Neuronal stem cell (in vitro differentiated cells): ENCODE results near the gene CHD5.

Source experiments
- DNase-seq: peaks from one replicate; pipeline ENCODE4 v3.0.0-alpha.2; 2013; ENCODE audit warnings: low spot score
- H2AFZ ChIP-seq: one replicate; pipeline ENCODE4 v1.6.1; 2013; ENCODE audit warnings: mild to moderate bottlenecking, low read length, inconsistent platforms
- H2AK5ac ChIP-seq: 2 replicates; pipeline ENCODE4 v1.6.1; 2013; ENCODE audit warnings: low read depth, mild to moderate bottlenecking, inconsistent platforms, low read length, moderate library complexity, mixed read lengths
- H2BK120ac ChIP-seq: 2 replicates; pipeline ENCODE4 v1.6.1; 2013; ENCODE audit warnings: low read depth, mild to moderate bottlenecking, inconsistent platforms, low read length, moderate library complexity, mixed read lengths
- H2BK12ac ChIP-seq: one replicate; pipeline ENCODE4 v1.6.1; 2013; ENCODE audit warnings: low read length, inconsistent platforms
- H2BK15ac ChIP-seq: 2 replicates; pipeline ENCODE4 v1.6.1; 2013; ENCODE audit warnings: mild to moderate bottlenecking, low read length, inconsistent platforms, mixed read lengths
- H2BK5ac ChIP-seq: one replicate; pipeline ENCODE4 v1.6.1; 2013; ENCODE audit warnings: inconsistent platforms, mild to moderate bottlenecking, low read length, moderate library complexity
- H3K14ac ChIP-seq: one replicate; pipeline ENCODE4 v1.6.1; 2013; ENCODE audit warnings: low read length, inconsistent platforms
- H3K18ac ChIP-seq: 2 replicates; pipeline ENCODE4 v1.6.1; 2013; ENCODE audit warnings: low read length, inconsistent platforms
- H3K23ac ChIP-seq: 2 replicates; pipeline ENCODE4 v1.6.1; 2013; ENCODE audit warnings: low read depth, mild to moderate bottlenecking, mixed read lengths, low read length, inconsistent platforms; ENCODE audit not compliant: poor library complexity
- H3K27ac ChIP-seq: replicated peaks from 3 replicates; pipeline ENCODE4 v1.5.1; 2013; ENCODE audit warnings: low read length, inconsistent platforms
- H3K27me3 ChIP-seq, 3 experiments: 2 replicates each; pipeline ENCODE4 v1.6.1; 2013; ENCODE audit warnings: low read length in 3 of 3, mild to moderate bottlenecking in 2 of 3, inconsistent platforms in 1 of 3, low read depth in 1 of 3, mixed read lengths in 1 of 3, moderate library complexity in 1 of 3; ENCODE audit not compliant: control insufficient read depth in 3 of 3, insufficient read depth in 3 of 3
- H3K36me3 ChIP-seq, 2 donors: replicated peaks in 1 of 2; 2 replicates each; pipeline ENCODE4 v1.6.1; 2013; ENCODE audit warnings: low read length in 2 of 2; ENCODE audit not compliant: control insufficient read depth in 2 of 2, insufficient read depth in 2 of 2
- H3K4ac ChIP-seq: 2 replicates; pipeline ENCODE4 v1.6.1; 2013; ENCODE audit warnings: inconsistent platforms, mild to moderate bottlenecking, low read length, moderate library complexity
- H3K4me1 ChIP-seq, 2 donors: 1 replicate in 1 of 2; 2 replicates in 1 of 2; pipeline ENCODE4 v1.6.1; 2013; ENCODE audit warnings: low read length in 2 of 2, low read depth in 1 of 2; ENCODE audit not compliant: control insufficient read depth in 2 of 2, insufficient read depth in 1 of 2
- H3K4me2 ChIP-seq: one replicate; pipeline ENCODE4 v1.6.1; 2013; ENCODE audit warnings: mild to moderate bottlenecking, low read length, inconsistent platforms; ENCODE audit not compliant: insufficient read depth, poor library complexity, severe bottlenecking
- H3K4me3 ChIP-seq, 2 donors: 2 replicates each; pipeline ENCODE4 v1.5.1; 2013; ENCODE audit warnings: low read length in 2 of 2, mild to moderate bottlenecking in 2 of 2, inconsistent platforms in 1 of 2, moderate library complexity in 1 of 2
- H3K79me1 ChIP-seq: one replicate; pipeline ENCODE4 v1.6.1; 2013; ENCODE audit warnings: low read depth, mild to moderate bottlenecking, inconsistent platforms, low read length, moderate library complexity
- H3K9ac ChIP-seq: one replicate; pipeline ENCODE4 v1.6.1; 2013; ENCODE audit warnings: mild to moderate bottlenecking, low read depth, low read length, inconsistent platforms; ENCODE audit not compliant: poor library complexity
- H3K9me3 ChIP-seq, 2 donors: replicated peaks in 1 of 2; 2 replicates each; pipeline versions ENCODE3 to v1.6.1; 2013; ENCODE audit warnings: low read length in 2 of 2, mild to moderate bottlenecking in 2 of 2, inconsistent platforms in 1 of 2, low read depth in 1 of 2, mixed read lengths in 1 of 2, moderate library complexity in 1 of 2; ENCODE audit not compliant: control insufficient read depth in 2 of 2, insufficient read depth in 1 of 2
- H4K8ac ChIP-seq: one replicate; pipeline ENCODE4 v1.6.1; 2013; ENCODE audit warnings: low read depth, mild to moderate bottlenecking, inconsistent platforms, low read length, moderate library complexity
- H4K91ac ChIP-seq: one replicate; pipeline ENCODE4 v1.6.1; 2013; ENCODE audit warnings: low read length, low read depth, mild to moderate bottlenecking, inconsistent platforms; ENCODE audit not compliant: poor library complexity
- WGBS, 2 donors: extraction: QIAGEN DNeasy Blood & Tissue Kit; methylation state at CpG; one replicate each; pipeline ENCODE4 v1.1.7; 2013; ENCODE audit warnings: missing lambda C conversion rate in 2 of 2, mixed read lengths in 1 of 2; ENCODE audit not compliant: insufficient read length in 2 of 2, insufficient replicate concordance in 1 of 2; ENCODE audit errors: extremely low coverage in 2 of 2; 5-methylcytosine and 5-hydroxymethylcytosine counted together

The CHD5 gene

GRCh38 chr1:6168947-6169586 lies 11.1 kb downstream of the CHD5 start:
- Histone ChIP-seq H3K4ac (no peak overlapping the region), H2BK15ac (no peak overlapping the region), H2BK12ac (no peak overlapping the region), H3K4me3 (no peak overlapping the region), H3K79me1 (no peaks in the 10 kb centered on the region), H2AFZ (no peak overlapping the region), H2BK120ac (no peak overlapping the region), H3K23ac (no peak overlapping the region), H2BK5ac (no peak overlapping the region), H3K18ac (no peak overlapping the region), H3K9ac (no peak overlapping the region), H2AK5ac (no peak overlapping the region), H3K14ac (no peak overlapping the region), H4K91ac (no peak overlapping the region), H3K27me3 (peaks cover 0 to 65% (median 0%) of the 10 kb centered on the region in 3 experiments), H3K4me1 (no peaks in the 10 kb centered on the region), H3K27ac (no peak overlapping the region), H3K9me3 (no peaks in the 10 kb centered on the region), H3K4me2 (no peak overlapping the region), H4K8ac (no peak overlapping the region), H3K36me3 (no peaks in the 10 kb centered on the region)
- no peak for DNase-seq
- no CpG with 5 or more reads among the region's 18 CpGs for WGBS, 2 donors

- no peak overlapping the region for H3K4me2 ChIP-seq
- H3K23ac ChIP-seq: no peak overlapping the region
- no peak overlapping the region for H4K8ac ChIP-seq
- no peaks in the 10 kb centered on the region for H3K79me1 ChIP-seq
- peaks cover 0 to 79% (median under 1%) of the 10 kb centered on the region in 3 experiments for H3K27me3 ChIP-seq
- no peak overlapping the region for H3K27ac ChIP-seq
- no peaks in the 10 kb centered on the region for H3K4me1 ChIP-seq
- DNase-seq: no peak
- H3K9ac ChIP-seq: no peak overlapping the region
- no peak overlapping the region for H2BK15ac ChIP-seq
- no peak overlapping the region for H4K91ac ChIP-seq
- no peak overlapping the region for H2BK12ac ChIP-seq
- H3K4ac ChIP-seq: no peak overlapping the region
- H3K18ac ChIP-seq: no peak overlapping the region
- no CpG with 5 or more reads among the region's 34 CpGs for WGBS, 2 donors
- no peaks in the 10 kb centered on the region for H3K36me3 ChIP-seq
- no peak overlapping the region for H3K4me3 ChIP-seq
- H3K14ac ChIP-seq: no peak overlapping the region
- H2AK5ac ChIP-seq: no peak overlapping the region
- peak overlapping the region; percentile 24 for H2BK5ac ChIP-seq
- H3K9me3 ChIP-seq: no peaks in the 10 kb centered on the region
- no peak overlapping the region for H2BK120ac ChIP-seq
- H2AFZ ChIP-seq: no peak overlapping the region
Measured at GRCh38 chr1:6167391-6168303, 12.5 kb downstream of the CHD5 start.

- H3K4me2 ChIP-seq: no peak overlapping the region
- H2BK12ac ChIP-seq: no peak overlapping the region
- WGBS, 2 donors: no CpG with 5 or more reads among the region's 19 CpGs
- no peak overlapping the region for H2AFZ ChIP-seq
- no peak overlapping the region for H4K8ac ChIP-seq
- no peaks in the 10 kb centered on the region for H3K36me3 ChIP-seq
- peaks cover 0 to 87% (median 2%) of the 10 kb centered on the region in 3 experiments for H3K27me3 ChIP-seq
- H3K9me3 ChIP-seq: no peaks in the 10 kb centered on the region
- H3K4me3 ChIP-seq: no peak overlapping the region
- no peak overlapping the region for H2AK5ac ChIP-seq
- no peak overlapping the region for H4K91ac ChIP-seq
- H3K4me1 ChIP-seq: no peaks in the 10 kb centered on the region
- no peak overlapping the region for H3K23ac ChIP-seq
- no peak overlapping the region for H3K27ac ChIP-seq
- no peak overlapping the region for H3K14ac ChIP-seq
- H2BK5ac ChIP-seq: no peak overlapping the region
- H3K9ac ChIP-seq: no peak overlapping the region
- no peak overlapping the region for H2BK15ac ChIP-seq
- H3K18ac ChIP-seq: no peak overlapping the region
- H2BK120ac ChIP-seq: no peak overlapping the region
- no peak for DNase-seq
- no peak overlapping the region for H3K4ac ChIP-seq
- no peaks in the 10 kb centered on the region for H3K79me1 ChIP-seq
Measured at GRCh38 chr1:6166655-6167390, 13.3 kb downstream of the CHD5 start.

GRCh38 chr1:6166221-6166620 lies 13.9 kb downstream of the CHD5 start:
- H3K18ac ChIP-seq: no peak overlapping the region
- no peak for DNase-seq
- peaks cover 0 to 87% (median 2%) of the 10 kb centered on the region in 3 experiments for H3K27me3 ChIP-seq
- H2AK5ac ChIP-seq: peak overlapping the region; percentile 88
- H4K8ac ChIP-seq: no peak overlapping the region
- H4K91ac ChIP-seq: no peak overlapping the region
- H2BK12ac ChIP-seq: no peak overlapping the region
- H2BK5ac ChIP-seq: no peak overlapping the region
- no peaks in the 10 kb centered on the region for H3K36me3 ChIP-seq
- no peak overlapping the region for H2BK15ac ChIP-seq
- no peak overlapping the region for H2BK120ac ChIP-seq
- H3K4me2 ChIP-seq: no peak overlapping the region
- H3K4me3 ChIP-seq: no peak overlapping the region
- WGBS, 2 donors: no CpG with 5 or more reads among the region's 10 CpGs
- H3K4me1 ChIP-seq: no peaks in the 10 kb centered on the region
- no peaks in the 10 kb centered on the region for H3K9me3 ChIP-seq
- H3K14ac ChIP-seq: no peak overlapping the region
- H3K23ac ChIP-seq: no peak overlapping the region
- no peaks in the 10 kb centered on the region for H3K79me1 ChIP-seq
- no peak overlapping the region for H3K9ac ChIP-seq
- H3K4ac ChIP-seq: no peak overlapping the region
- no peak overlapping the region for H2AFZ ChIP-seq
- no peak overlapping the region for H3K27ac ChIP-seq
